HepG2 (cell line): ENCODE measurements around the gene PRXL2B. TPM values are rescaled to one million over a fixed set of nuclear protein-coding genes. Genes with fewer than 3 reads are reported as not detected.

Experiments
- ATF7-NPFF ChIP-seq: sonication (generic); formaldehyde crosslinking; IDR thresholded peaks from 2 replicates; pipeline ENCODE4 v1.8.1; 2023; ENCODE audit warnings: mild to moderate bottlenecking, low read depth, missing genetic modification reagents, moderate library complexity
- CBX1 ChIP-seq: IDR thresholded peaks from one replicate; pipeline ENCODE4 v1.6.1; 2016; ENCODE audit warnings: antibody characterized with exemption, low read depth
- CHCHD3 ChIP-seq: sonication (generic); formaldehyde crosslinking; IDR thresholded peaks from 2 replicates; pipeline ENCODE4 v1.8.0; 2022; ENCODE audit warnings: mild to moderate bottlenecking, missing genetic modification reagents, moderate library complexity
- HMGA1 ChIP-seq: sonication (generic); formaldehyde crosslinking; conservative IDR thresholded peaks from 2 replicates; pipeline ENCODE4 v1.4.0; 2020; ENCODE audit warnings: missing genetic modification reagents
- HOXA9 ChIP-seq: sonication (generic); formaldehyde crosslinking; IDR thresholded peaks from 2 replicates; pipeline ENCODE4 v1.8.1; 2022; ENCODE audit warnings: missing genetic modification reagents, mild to moderate bottlenecking, moderate library complexity, borderline replicate concordance
- KDM2A ChIP-seq: sonication (generic); formaldehyde crosslinking; IDR thresholded peaks from 2 replicates; pipeline ENCODE4 v1.4.0; 2020; ENCODE audit warnings: low read depth, missing genetic modification reagents, borderline replicate concordance
- MED8 ChIP-seq: sonication (generic); formaldehyde crosslinking; IDR thresholded peaks from 2 replicates; pipeline ENCODE4 v1.8.1; 2023; ENCODE audit warnings: mild to moderate bottlenecking, missing genetic modification reagents; ENCODE audit not compliant: insufficient replicate concordance
- NR2F2 ChIP-seq: IDR thresholded peaks from 2 replicates; pipeline ENCODE4 v1.6.1; 2012; ENCODE audit warnings: low read depth, inconsistent platforms, borderline replicate concordance
- POGZ ChIP-seq: sonication (generic); formaldehyde crosslinking; IDR thresholded peaks from 2 replicates; pipeline ENCODE4 v1.4.0; 2020; ENCODE audit warnings: mild to moderate bottlenecking, missing genetic modification reagents
- POLR2A ChIP-seq, 2 experiments: IDR thresholded peaks; 2 replicates each; pipeline ENCODE4 v1.6.1; 2011; ENCODE audit warnings: low read depth in 2 of 2, low read length in 2 of 2, mild to moderate bottlenecking in 1 of 2, moderate library complexity in 1 of 2; ENCODE audit not compliant: insufficient read depth in 1 of 2
- TEAD3 ChIP-seq: optimal IDR thresholded peaks from 2 replicates; pipeline ENCODE3; 2016; ENCODE audit warnings: borderline replicate concordance
- THAP9 ChIP-seq: sonication (generic); formaldehyde crosslinking; IDR thresholded peaks from 2 replicates; pipeline ENCODE4; 2020; ENCODE audit warnings: missing genetic modification reagents, mild to moderate bottlenecking, borderline replicate concordance
- ZEB1 ChIP-seq: IDR thresholded peaks from 2 replicates; pipeline ENCODE4 v1.6.1; 2012; ENCODE audit warnings: mild to moderate bottlenecking, low read depth, inconsistent platforms; ENCODE audit not compliant: insufficient replicate concordance
- ZNF280B ChIP-seq: sonication (generic); formaldehyde crosslinking; IDR thresholded peaks from 2 replicates; pipeline ENCODE4 v1.5.0; 2020; ENCODE audit warnings: missing genetic modification reagents, mild to moderate bottlenecking, borderline replicate concordance
- polyA plus RNA-seq, 8 experiments: library from polyadenylated mRNA; depleted of rRNA in 3 of 8; stranded (reverse) in 7 of 8; unstranded in 1 of 8; fragments of >200 nt; fragmentation: Illumina TruSeq in 4 of 8; extraction: Trizol in 4 of 8; gene quantifications; 2 replicates each; pipeline versions ENCODE4 v1.2.1 to v1.2.3, GENCODE V29; 2011 to 2016; ENCODE audit warnings: low read depth in 4 of 8, missing spikeins in 1 of 8, mixed read lengths in 1 of 8; ENCODE audit not compliant: insufficient read depth in 1 of 8
- total RNA-seq, 5 experiments: library from RNA; depleted of rRNA; stranded (reverse); fragments of >200 nt; fragmentation: Illumina TruSeq; extraction: Trizol; gene quantifications; 2 replicates each; pipeline ENCODE4 v1.2.3, GENCODE V29; 2016; ENCODE audit warnings: low read depth in 1 of 5
- TF ChIP-seq, protein P1 (sequence below): sonication (generic); formaldehyde crosslinking; IDR thresholded peaks from 2 replicates; pipeline ENCODE4 v1.4.0; 2020; ENCODE audit warnings: missing genetic modification reagents
- TF ChIP-seq, protein P2 (sequence below): IDR thresholded peaks from 2 replicates; pipeline ENCODE4 v1.6.1; 2016; ENCODE audit warnings: mild to moderate bottlenecking
- TF ChIP-seq, protein P3 (sequence below): sonication (generic); formaldehyde crosslinking; IDR thresholded peaks from 2 replicates; pipeline ENCODE4 v1.4.0; 2020; ENCODE audit warnings: mild to moderate bottlenecking, missing genetic modification reagents

Gene PRXL2B
- total and polyA plus RNA-seq, 2 of the 13 experiments (the other 11 are each of a cell fraction or from before 2014, with no cell fraction given) = 16.8 to 22.1 TPM

GRCh38 chr1:2571348-2571747 is 15.2 kb upstream of the PRXL2B start (continued):
- TF ChIP-seq, protein P1, sequence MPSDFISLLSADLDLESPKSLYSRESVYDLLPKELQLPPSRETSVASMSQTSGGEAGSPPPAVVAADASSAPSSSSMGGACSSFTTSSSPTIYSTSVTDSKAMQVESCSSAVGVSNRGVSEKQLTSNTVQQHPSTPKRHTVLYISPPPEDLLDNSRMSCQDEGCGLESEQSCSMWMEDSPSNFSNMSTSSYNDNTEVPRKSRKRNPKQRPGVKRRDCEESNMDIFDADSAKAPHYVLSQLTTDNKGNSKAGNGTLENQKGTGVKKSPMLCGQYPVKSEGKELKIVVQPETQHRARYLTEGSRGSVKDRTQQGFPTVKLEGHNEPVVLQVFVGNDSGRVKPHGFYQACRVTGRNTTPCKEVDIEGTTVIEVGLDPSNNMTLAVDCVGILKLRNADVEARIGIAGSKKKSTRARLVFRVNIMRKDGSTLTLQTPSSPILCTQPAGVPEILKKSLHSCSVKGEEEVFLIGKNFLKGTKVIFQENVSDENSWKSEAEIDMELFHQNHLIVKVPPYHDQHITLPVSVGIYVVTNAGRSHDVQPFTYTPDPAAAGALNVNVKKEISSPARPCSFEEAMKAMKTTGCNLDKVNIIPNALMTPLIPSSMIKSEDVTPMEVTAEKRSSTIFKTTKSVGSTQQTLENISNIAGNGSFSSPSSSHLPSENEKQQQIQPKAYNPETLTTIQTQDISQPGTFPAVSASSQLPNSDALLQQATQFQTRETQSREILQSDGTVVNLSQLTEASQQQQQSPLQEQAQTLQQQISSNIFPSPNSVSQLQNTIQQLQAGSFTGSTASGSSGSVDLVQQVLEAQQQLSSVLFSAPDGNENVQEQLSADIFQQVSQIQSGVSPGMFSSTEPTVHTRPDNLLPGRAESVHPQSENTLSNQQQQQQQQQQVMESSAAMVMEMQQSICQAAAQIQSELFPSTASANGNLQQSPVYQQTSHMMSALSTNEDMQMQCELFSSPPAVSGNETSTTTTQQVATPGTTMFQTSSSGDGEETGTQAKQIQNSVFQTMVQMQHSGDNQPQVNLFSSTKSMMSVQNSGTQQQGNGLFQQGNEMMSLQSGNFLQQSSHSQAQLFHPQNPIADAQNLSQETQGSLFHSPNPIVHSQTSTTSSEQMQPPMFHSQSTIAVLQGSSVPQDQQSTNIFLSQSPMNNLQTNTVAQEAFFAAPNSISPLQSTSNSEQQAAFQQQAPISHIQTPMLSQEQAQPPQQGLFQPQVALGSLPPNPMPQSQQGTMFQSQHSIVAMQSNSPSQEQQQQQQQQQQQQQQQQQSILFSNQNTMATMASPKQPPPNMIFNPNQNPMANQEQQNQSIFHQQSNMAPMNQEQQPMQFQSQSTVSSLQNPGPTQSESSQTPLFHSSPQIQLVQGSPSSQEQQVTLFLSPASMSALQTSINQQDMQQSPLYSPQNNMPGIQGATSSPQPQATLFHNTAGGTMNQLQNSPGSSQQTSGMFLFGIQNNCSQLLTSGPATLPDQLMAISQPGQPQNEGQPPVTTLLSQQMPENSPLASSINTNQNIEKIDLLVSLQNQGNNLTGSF (CRISPR knock-in tag) = no peak
- peak; percentile 56; the same call in 1 of the 2 replicates for TF ChIP-seq POGZ (CRISPR knock-in tag)
- TF ChIP-seq POLR2A (IDR thresholded peaks at IDR 0.05; ENCODE audit: insufficient read depth in 1 of 2, low read depth in 2 of 2, low read length in 2 of 2) = no peak
- no peak for TF ChIP-seq MED8 (CRISPR knock-in tag)
- no peak for TF ChIP-seq CBX1
- TF ChIP-seq, protein P2, sequence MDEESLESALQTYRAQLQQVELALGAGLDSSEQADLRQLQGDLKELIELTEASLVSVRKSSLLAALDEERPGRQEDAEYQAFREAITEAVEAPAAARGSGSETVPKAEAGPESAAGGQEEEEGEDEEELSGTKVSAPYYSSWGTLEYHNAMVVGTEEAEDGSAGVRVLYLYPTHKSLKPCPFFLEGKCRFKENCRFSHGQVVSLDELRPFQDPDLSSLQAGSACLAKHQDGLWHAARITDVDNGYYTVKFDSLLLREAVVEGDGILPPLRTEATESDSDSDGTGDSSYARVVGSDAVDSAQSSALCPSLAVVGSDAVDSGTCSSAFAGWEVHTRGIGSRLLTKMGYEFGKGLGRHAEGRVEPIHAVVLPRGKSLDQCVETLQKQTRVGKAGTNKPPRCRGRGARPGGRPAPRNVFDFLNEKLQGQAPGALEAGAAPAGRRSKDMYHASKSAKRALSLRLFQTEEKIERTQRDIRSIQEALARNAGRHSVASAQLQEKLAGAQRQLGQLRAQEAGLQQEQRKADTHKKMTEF (CRISPR knock-in tag) = 0 out of 2 replicates have a peak, but pooled peaks have one; percentile 21
- peak; percentile 24 for TF ChIP-seq TEAD3
- TF ChIP-seq ZNF280B (CRISPR knock-in tag) = no peak
- no peak for TF ChIP-seq HMGA1
- peak; percentile 29; the same call in 1 of the 2 replicates for TF ChIP-seq THAP9 (CRISPR knock-in tag)
- TF ChIP-seq ZEB1 = no peak
- no peak for TF ChIP-seq KDM2A (CRISPR knock-in tag)
- TF ChIP-seq, protein P3, sequence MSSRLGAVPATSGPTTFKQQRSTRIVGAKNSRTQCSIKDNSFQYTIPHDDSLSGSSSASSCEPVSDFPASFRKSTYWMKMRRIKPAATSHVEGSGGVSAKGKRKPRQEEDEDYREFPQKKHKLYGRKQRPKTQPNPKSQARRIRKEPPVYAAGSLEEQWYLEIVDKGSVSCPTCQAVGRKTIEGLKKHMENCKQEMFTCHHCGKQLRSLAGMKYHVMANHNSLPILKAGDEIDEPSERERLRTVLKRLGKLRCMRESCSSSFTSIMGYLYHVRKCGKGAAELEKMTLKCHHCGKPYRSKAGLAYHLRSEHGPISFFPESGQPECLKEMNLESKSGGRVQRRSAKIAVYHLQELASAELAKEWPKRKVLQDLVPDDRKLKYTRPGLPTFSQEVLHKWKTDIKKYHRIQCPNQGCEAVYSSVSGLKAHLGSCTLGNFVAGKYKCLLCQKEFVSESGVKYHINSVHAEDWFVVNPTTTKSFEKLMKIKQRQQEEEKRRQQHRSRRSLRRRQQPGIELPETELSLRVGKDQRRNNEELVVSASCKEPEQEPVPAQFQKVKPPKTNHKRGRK (CRISPR knock-in tag) = no peak
- TF ChIP-seq HOXA9 (CRISPR knock-in tag) = no peak
- TF ChIP-seq ATF7-NPFF (CRISPR knock-in tag) = no peak
- TF ChIP-seq CHCHD3 (CRISPR knock-in tag) = no peak
- TF ChIP-seq NR2F2 = peak; percentile 88
